Chondrocyte (in vitro differentiated cells): ENCODE results near the gene RAI1. TPM values are rescaled to one million over a fixed set of nuclear protein-coding genes. Genes with fewer than 3 reads are reported as not detected.

Experiments used
- DNase-seq: peaks from one replicate; pipeline ENCODE4 v3.0.0; 2021; ENCODE audit warnings: mixed read lengths, low spot score
- H3K27ac Mint-ChIP-seq: one replicate; pipeline ENCODE4 v1.8.0; 2021; ENCODE audit warnings: mild to moderate bottlenecking, moderate library complexity, mixed read lengths; ENCODE audit not compliant: unreplicated experiment
- H3K27me3 Mint-ChIP-seq: 2 replicates; pipeline ENCODE4 v1.8.0; 2021; ENCODE audit warnings: low read depth, mixed read lengths
- H3K36me3 Mint-ChIP-seq: 2 replicates; pipeline ENCODE4 v1.8.0; 2021; ENCODE audit warnings: low read depth, mixed read lengths
- H3K4me1 Mint-ChIP-seq: 2 replicates; pipeline ENCODE4 v1.8.0; 2021; ENCODE audit warnings: low read depth, mild to moderate bottlenecking, mixed read lengths
- H3K4me3 Mint-ChIP-seq: one replicate; pipeline ENCODE4 v1.8.0; 2021; ENCODE audit warnings: mild to moderate bottlenecking, moderate library complexity, mixed read lengths; ENCODE audit not compliant: unreplicated experiment
- H3K9me3 Mint-ChIP-seq: 2 replicates; pipeline ENCODE4 v1.8.0; 2021; ENCODE audit warnings: low read depth, mixed read lengths
- total RNA-seq: library from RNA; stranded (reverse); gene quantifications from 3 replicates; pipeline ENCODE4 v1.2.1, GENCODE V29; 2021
- TF ChIP-seq, protein P1 (sequence below): fragments of 200-600 bp; sonication (generic); IDR thresholded peaks from 2 replicates; pipeline ENCODE4 v1.5.0; 2021; ENCODE audit warnings: antibody characterized with exemption, mild to moderate bottlenecking, moderate library complexity

Gene RAI1
- total RNA-seq, 1 donor from 2014 or later: 28.7 TPM

DNA sequence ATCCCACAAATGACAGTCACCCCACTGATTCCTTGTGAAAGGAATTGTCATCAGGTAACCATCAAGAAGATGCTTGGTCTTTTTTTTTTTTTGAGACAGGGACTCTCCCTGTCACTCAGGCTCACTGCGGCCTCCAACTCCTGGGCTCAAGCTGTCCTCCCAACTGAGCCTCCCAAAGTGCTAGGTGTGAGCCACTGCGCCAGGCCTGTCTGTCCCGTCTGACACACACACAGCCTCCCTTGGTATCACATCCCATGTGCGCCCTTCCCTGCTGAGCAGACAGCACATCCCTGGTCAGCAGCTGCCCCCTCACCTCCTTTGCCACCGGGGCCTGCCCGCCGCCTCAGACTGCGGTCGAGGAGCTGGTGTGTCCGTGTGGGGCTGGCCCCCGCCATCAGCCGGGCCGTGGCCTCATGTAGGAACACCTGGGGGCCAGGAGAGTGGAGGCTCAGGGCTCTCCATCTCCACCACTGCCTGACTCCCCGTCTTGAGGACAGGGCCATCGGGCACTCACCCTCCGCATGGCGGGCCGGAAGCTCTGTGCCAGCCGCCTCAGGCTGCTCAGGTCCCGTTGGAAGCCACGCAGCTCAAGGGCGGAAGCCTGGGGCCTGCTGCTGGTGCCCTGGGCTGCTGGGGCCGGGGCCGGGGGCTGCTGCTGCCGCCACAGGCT, 131.9 kb downstream of the RAI1 start:
- H3K36me3 Mint-ChIP-seq: no peaks in the 10 kb centered on the region
- no peaks in the 10 kb centered on the region for H3K9me3 Mint-ChIP-seq
- DNase-seq: no peak
- H3K27me3 Mint-ChIP-seq: no peaks in the 10 kb centered on the region
- TF ChIP-seq, protein P1, sequence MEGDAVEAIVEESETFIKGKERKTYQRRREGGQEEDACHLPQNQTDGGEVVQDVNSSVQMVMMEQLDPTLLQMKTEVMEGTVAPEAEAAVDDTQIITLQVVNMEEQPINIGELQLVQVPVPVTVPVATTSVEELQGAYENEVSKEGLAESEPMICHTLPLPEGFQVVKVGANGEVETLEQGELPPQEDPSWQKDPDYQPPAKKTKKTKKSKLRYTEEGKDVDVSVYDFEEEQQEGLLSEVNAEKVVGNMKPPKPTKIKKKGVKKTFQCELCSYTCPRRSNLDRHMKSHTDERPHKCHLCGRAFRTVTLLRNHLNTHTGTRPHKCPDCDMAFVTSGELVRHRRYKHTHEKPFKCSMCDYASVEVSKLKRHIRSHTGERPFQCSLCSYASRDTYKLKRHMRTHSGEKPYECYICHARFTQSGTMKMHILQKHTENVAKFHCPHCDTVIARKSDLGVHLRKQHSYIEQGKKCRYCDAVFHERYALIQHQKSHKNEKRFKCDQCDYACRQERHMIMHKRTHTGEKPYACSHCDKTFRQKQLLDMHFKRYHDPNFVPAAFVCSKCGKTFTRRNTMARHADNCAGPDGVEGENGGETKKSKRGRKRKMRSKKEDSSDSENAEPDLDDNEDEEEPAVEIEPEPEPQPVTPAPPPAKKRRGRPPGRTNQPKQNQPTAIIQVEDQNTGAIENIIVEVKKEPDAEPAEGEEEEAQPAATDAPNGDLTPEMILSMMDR: no peak
- H3K27ac Mint-ChIP-seq: no peak overlapping the region
- H3K4me3 Mint-ChIP-seq: no peak overlapping the region
- peaks cover 14% of the 10 kb centered on the region for H3K4me1 Mint-ChIP-seq

DNA sequence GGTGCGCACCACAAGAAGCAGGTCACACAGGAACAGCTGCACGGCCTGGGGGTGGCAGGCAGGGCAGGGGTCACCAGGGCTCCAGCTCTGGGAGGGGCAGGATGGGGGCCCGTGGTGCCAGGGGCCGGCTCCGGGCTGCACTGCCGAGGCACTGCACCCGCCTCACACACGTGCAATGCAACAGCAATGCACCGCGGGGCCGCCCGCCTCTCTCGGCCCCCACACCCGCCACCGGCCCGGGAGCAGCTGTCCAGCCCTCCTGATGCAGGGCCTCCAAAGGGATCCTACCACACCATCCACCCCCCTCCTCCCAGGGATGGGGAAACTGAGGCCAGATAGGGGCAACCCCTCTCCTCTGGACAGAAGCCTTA, 132.5 kb downstream of the RAI1 start:
- Mint-ChIP-seq H3K9me3 (no peaks in the 10 kb centered on the region), H3K4me3 (no peak overlapping the region), H3K4me1 (peaks cover 13% of the 10 kb centered on the region)

DNA sequence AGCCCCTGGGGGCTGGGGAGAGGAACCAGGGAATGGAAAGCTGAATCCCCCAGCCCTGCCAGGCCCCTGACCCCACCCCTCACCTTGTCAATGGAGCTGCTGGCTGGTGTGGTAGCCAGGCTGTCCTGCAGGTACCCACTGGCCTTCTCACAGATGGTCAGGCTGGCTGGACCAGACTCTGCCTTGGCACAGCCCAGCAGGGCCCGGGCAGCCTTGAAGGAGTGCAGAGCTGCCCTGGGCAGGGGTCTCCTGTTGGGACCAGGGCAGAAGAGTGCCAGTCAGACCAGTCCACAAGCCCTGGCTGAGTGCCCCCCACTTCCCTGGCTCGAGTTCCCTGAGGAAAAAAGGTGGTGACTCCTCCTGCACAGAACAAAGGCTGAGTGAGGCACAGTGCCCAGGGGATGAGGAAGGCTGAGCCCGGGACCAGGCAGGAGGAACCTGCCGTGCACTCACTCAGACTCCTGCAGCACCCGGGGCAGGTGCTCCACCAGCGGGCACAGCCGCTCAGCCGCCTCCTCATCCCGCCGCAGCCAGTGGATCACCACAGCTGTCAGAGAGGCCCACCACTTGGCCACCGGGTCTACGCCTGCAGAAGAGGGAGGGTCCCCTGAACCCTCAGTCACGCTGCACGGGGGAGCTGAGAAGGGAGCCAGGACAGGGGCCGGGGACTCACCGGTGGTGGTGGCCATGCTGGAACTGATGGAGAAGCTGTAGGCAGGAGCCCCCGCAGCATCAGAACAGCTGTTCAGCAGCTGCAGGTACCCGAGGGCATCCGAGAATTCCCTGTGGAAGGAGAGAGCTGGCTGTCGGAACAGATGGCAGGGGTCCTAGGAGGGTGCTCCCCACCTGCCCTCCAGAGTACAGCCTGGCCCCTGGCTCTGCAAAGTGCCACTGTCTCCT, 133.2 kb downstream of the RAI1 start:
- H3K9me3 Mint-ChIP-seq: no peaks in the 10 kb centered on the region
- TF ChIP-seq, protein P1: no peak
- no peaks in the 10 kb centered on the region for H3K27me3 Mint-ChIP-seq
- peaks cover 2% of the 10 kb centered on the region for H3K36me3 Mint-ChIP-seq
- H3K4me1 Mint-ChIP-seq: peaks cover 13% of the 10 kb centered on the region
- DNase-seq: peak; percentile 91
- H3K27ac Mint-ChIP-seq: no peak overlapping the region
- H3K4me3 Mint-ChIP-seq: no peak overlapping the region

More for the DNA sequence above, 132.5 kb downstream of the RAI1 start:
- Mint-ChIP-seq H3K27ac (no peak overlapping the region), H3K27me3 (no peaks in the 10 kb centered on the region), H3K36me3 (no peaks in the 10 kb centered on the region)
- DNase-seq: no peak
- TF ChIP-seq, protein P1: no peak

DNA sequence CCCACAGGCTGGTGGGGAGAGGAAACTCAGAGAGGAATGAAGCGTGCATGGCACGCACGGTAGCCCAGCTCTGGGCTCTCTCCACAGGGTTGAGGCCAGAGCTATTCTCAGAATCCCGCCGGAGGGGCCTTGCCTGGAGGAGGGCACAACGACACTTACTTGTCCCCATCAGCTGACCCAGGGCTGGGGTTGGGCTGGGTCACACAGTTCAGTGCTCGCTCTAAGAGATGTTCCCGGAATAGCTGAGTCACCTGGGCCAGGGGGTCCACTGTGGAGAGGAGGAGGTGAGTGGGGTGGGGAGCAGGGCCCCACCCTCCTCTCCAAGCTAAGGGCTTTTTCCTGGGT, 133.8 kb downstream of the RAI1 start:
- no peak for DNase-seq
- Mint-ChIP-seq H3K27me3 (no peaks in the 10 kb centered on the region), H3K4me1 (peaks cover 19% of the 10 kb centered on the region), H3K36me3 (peaks cover 2% of the 10 kb centered on the region), H3K27ac (no peak overlapping the region), H3K9me3 (no peaks in the 10 kb centered on the region), H3K4me3 (no peak overlapping the region)
- TF ChIP-seq, protein P1: no peak

DNA sequence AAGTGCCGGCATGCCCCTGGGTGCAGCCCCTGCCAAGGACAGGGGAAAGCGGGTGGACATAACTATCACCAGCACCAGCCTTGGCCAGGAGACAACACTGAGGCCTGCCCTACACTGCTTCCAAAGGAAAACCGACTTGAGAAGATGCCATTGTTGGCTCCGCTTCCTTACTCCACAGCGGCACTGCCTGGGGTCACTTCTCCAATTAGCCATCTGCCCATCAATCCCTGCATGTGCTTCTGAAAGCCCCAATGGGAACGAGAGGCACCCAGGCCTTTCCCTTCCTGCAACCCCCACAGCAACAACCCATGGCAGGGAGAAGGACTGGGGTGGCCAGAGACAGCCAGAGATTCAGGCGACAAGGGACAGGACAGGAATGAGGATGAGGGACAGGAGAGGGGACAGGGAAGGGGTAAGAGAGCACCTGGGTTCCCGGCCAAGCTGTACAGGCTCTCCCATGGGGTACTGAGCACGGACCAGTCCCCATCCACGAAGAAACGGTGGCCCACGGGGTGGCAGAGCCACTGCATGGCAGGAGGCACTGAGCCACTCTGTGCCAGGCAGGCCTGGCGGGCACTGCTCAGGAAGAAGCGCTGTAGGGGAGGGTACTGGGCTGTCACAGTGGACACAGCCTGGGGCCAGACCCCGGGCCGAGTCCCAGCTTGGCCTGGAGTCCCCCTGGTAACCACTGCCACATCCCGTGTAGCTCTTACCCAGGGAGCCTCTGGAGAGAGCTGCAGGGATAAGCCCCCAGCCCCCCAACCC, 134.4 kb downstream of the RAI1 start:
- TF ChIP-seq, protein P1: no peak
- Mint-ChIP-seq H3K4me3 (no peak overlapping the region), H3K36me3 (peaks cover 2% of the 10 kb centered on the region), H3K27me3 (no peaks in the 10 kb centered on the region), H3K9me3 (no peaks in the 10 kb centered on the region), H3K4me1 (peaks cover 18% of the 10 kb centered on the region), H3K27ac (no peak overlapping the region)
- DNase-seq: no peak
